WTC11 (cell line): ENCODE data around the gene RASSF8. TPM values are rescaled to one million over a fixed set of nuclear protein-coding genes. Genes with fewer than 3 reads are reported as not detected.
A peak's percentile ranks its signal among the peaks of the same experiment; 100 is the strongest.

Experiments
- ATAC-seq: fragments of 200-7000 bp; cut with Tn5 transposase; 2 replicates; pipeline ENCODE4 v1.10.0; 2021; ENCODE audit warnings: mild to moderate bottlenecking, moderate library complexity
- CTCF ChIA-PET: fragments of 300-600 bp; sonication (Branson Sonifier 250); formaldehyde crosslinking; loops from one replicate; lab custom pipeline; 2021; ENCODE audit warnings: antibody characterized with exemption; lab: Charles Lee
- POLR2A ChIA-PET: fragments of 350-600 bp; sonication (Branson Sonifier 250); formaldehyde crosslinking; loops from one replicate; lab custom pipeline; 2021; ENCODE audit warnings: antibody characterized with exemption; lab: Charles Lee
- DNase-seq: peaks from one replicate; pipeline ENCODE4 v3.0.0; 2021; ENCODE audit warnings: low spot score
- H3K27ac Mint-ChIP-seq: 2 replicates; pipeline ENCODE4 v1.8.0; 2021; ENCODE audit warnings: mixed read lengths
- H3K27me3 Mint-ChIP-seq: 2 replicates; pipeline ENCODE4 v1.8.0; 2021; ENCODE audit warnings: low read depth, mild to moderate bottlenecking, moderate library complexity, mixed read lengths
- H3K36me3 Mint-ChIP-seq: 2 replicates; pipeline ENCODE4 v1.8.0; 2021; ENCODE audit warnings: mixed read lengths
- H3K4me1 Mint-ChIP-seq: 2 replicates; pipeline ENCODE4 v1.8.0; 2022; ENCODE audit warnings: mixed read lengths
- H3K4me3 Mint-ChIP-seq: 2 replicates; pipeline ENCODE4 v1.8.0; 2021; ENCODE audit warnings: mild to moderate bottlenecking, moderate library complexity, mixed read lengths
- H3K9me3 Mint-ChIP-seq: 2 replicates; pipeline ENCODE4 v1.8.0; 2021; ENCODE audit warnings: mixed read lengths
- AFF4 ChIP-seq: sonication (generic); formaldehyde crosslinking; IDR thresholded peaks from 2 replicates; pipeline ENCODE4 v1.8.1; 2023; ENCODE audit warnings: mild to moderate bottlenecking, missing genetic modification reagents, borderline replicate concordance
- CREB1 ChIP-seq: sonication (generic); formaldehyde crosslinking; IDR thresholded peaks from 2 replicates; pipeline ENCODE4 v1.8.0; 2023; ENCODE audit warnings: mild to moderate bottlenecking, missing genetic modification reagents
- E2F5 ChIP-seq: sonication (generic); formaldehyde crosslinking; IDR thresholded peaks from 2 replicates; pipeline ENCODE4 v1.8.1; 2022; ENCODE audit warnings: mild to moderate bottlenecking, moderate library complexity, missing genetic modification reagents
- FOXK1 ChIP-seq: sonication (generic); formaldehyde crosslinking; IDR thresholded peaks from 2 replicates; pipeline ENCODE4 v1.8.0; 2022; ENCODE audit warnings: mild to moderate bottlenecking, moderate library complexity, missing genetic modification reagents
- FOXP1 ChIP-seq: sonication (generic); formaldehyde crosslinking; IDR thresholded peaks from 2 replicates; pipeline ENCODE4 v1.8.0; 2022; ENCODE audit warnings: missing genetic modification reagents, mild to moderate bottlenecking, moderate library complexity, borderline replicate concordance
- GRHL2 ChIP-seq: fragments of 250-450 bp; sonication (Bioruptor Pico); IDR thresholded peaks from 2 replicates; pipeline ENCODE4 v1.8.0; 2022; ENCODE audit warnings: mild to moderate bottlenecking, moderate library complexity; ENCODE audit not compliant: insufficient replicate concordance, severe bottlenecking
- GTF2I ChIP-seq: fragments of 250-450 bp; sonication (Bioruptor Pico); conservative IDR thresholded peaks from 2 replicates; pipeline ENCODE4 v1.4.0; 2021; ENCODE audit warnings: mild to moderate bottlenecking
- KAT7 ChIP-seq: sonication (generic); formaldehyde crosslinking; IDR thresholded peaks from 2 replicates; pipeline ENCODE4 v1.8.1; 2023; ENCODE audit warnings: missing genetic modification reagents, mild to moderate bottlenecking, borderline replicate concordance
- NFE2L1 ChIP-seq: sonication (generic); formaldehyde crosslinking; IDR thresholded peaks from 2 replicates; pipeline ENCODE4 v1.8.1; 2023; ENCODE audit warnings: missing genetic modification reagents
- NR2C2 ChIP-seq: sonication (generic); formaldehyde crosslinking; IDR thresholded peaks from 2 replicates; pipeline ENCODE4 v1.8.0; 2022; ENCODE audit warnings: mild to moderate bottlenecking, missing genetic modification reagents
- PREB ChIP-seq: sonication (generic); formaldehyde crosslinking; IDR thresholded peaks from 2 replicates; pipeline ENCODE4 v1.8.1; 2022; ENCODE audit warnings: mild to moderate bottlenecking, missing genetic modification reagents, moderate library complexity, borderline replicate concordance
- PRRX2 ChIP-seq: fragments of 250-450 bp; sonication (Bioruptor Pico); IDR thresholded peaks from 2 replicates; pipeline ENCODE4 v1.8.0; 2021; ENCODE audit warnings: mild to moderate bottlenecking
- SMAD3 ChIP-seq: sonication (generic); formaldehyde crosslinking; IDR thresholded peaks from 2 replicates; pipeline ENCODE4 v1.8.0; 2022; ENCODE audit warnings: missing genetic modification reagents, mild to moderate bottlenecking, borderline replicate concordance
- TP53 ChIP-seq: sonication (generic); formaldehyde crosslinking; IDR thresholded peaks from 2 replicates; pipeline ENCODE4 v1.8.1; 2023; ENCODE audit warnings: mild to moderate bottlenecking, missing genetic modification reagents
- USF1 ChIP-seq: sonication (generic); formaldehyde crosslinking; IDR thresholded peaks from 2 replicates; pipeline ENCODE4 v1.8.0; 2022; ENCODE audit warnings: mild to moderate bottlenecking, missing genetic modification reagents
- ZMAT4 ChIP-seq: fragments of 250-450 bp; sonication (Bioruptor Pico); IDR thresholded peaks from 2 replicates; pipeline ENCODE4 v1.9.0; 2021; ENCODE audit warnings: mild to moderate bottlenecking
- ZNF396 ChIP-seq: fragments of 250-450 bp; sonication (Bioruptor Pico); IDR thresholded peaks from 2 replicates; pipeline ENCODE4 v1.8.0; 2021; ENCODE audit warnings: mild to moderate bottlenecking, moderate library complexity, borderline replicate concordance
- ZNF416 ChIP-seq: fragments of 250-450 bp; sonication (Bioruptor Pico); IDR thresholded peaks from 2 replicates; pipeline ENCODE4 v1.9.0; 2021; ENCODE audit warnings: mild to moderate bottlenecking, inconsistent platforms
- ZNF423 ChIP-seq: fragments of 250-450 bp; sonication (Bioruptor Pico); IDR thresholded peaks from 2 replicates; pipeline ENCODE4 v2.1.2; 2022; ENCODE audit warnings: mild to moderate bottlenecking, moderate library complexity
- ZNF671 ChIP-seq: fragments of 250-450 bp; sonication (Bioruptor Pico); IDR thresholded peaks from 2 replicates; pipeline ENCODE4 v1.8.0; 2021; ENCODE audit warnings: mild to moderate bottlenecking
- total RNA-seq: library from RNA; stranded (reverse); gene quantifications from 3 replicates; pipeline ENCODE4 v1.2.3, GENCODE V29; 2021

RASSF8 gene
- total RNA-seq, 1 experiment from 2014 or later: 48.6 TPM

GRCh38 chr12:25977047-25977446, 18.6 kb downstream of the RASSF8 start:
- no peak for DNase-seq
- CTCF ChIA-PET: interaction anchor here (1.0 kb wide), 1 partner anchor 10 kb away, joined by 3 read pairs; no protein-coding TSS in a partner anchor
- H3K27me3 Mint-ChIP-seq: no peaks in the 10 kb centered on the region
- H3K4me3 Mint-ChIP-seq: no peak overlapping the region
- no peak for TF ChIP-seq ZNF396 (CRISPR knock-in tag)
- TF ChIP-seq FOXP1 (CRISPR knock-in tag): no peak
- no peak for TF ChIP-seq USF1
- no peak for TF ChIP-seq FOXK1 (CRISPR knock-in tag)
- no peak for TF ChIP-seq PREB
- no peak for TF ChIP-seq ZNF423 (CRISPR knock-in tag)
- no peak for TF ChIP-seq NR2C2 (CRISPR knock-in tag)
- no peak for TF ChIP-seq TP53 (CRISPR knock-in tag)
- TF ChIP-seq PRRX2 (CRISPR knock-in tag): no peak
- no peak for TF ChIP-seq ZMAT4 (CRISPR knock-in tag)
- no peak for TF ChIP-seq GRHL2
- TF ChIP-seq, all 79 proteins: peak for 0
- ATAC-seq: no peak
- H3K36me3 Mint-ChIP-seq: no peaks in the 10 kb centered on the region
- peaks cover 52% of the 10 kb centered on the region for H3K4me1 Mint-ChIP-seq
- POLR2A ChIA-PET: no interaction called here
- H3K9me3 Mint-ChIP-seq: no peaks in the 10 kb centered on the region
- H3K27ac Mint-ChIP-seq: no peak overlapping the region

GRCh38 chr12:25979059-25979458, 20.6 kb downstream of the RASSF8 start:
- Mint-ChIP-seq H3K36me3 (no peaks in the 10 kb centered on the region), H3K27ac (0 out of 2 replicates have a peak overlapping the region, but pooled peaks have one; percentile 2), H3K4me3 (no peak overlapping the region), H3K9me3 (no peaks in the 10 kb centered on the region), H3K27me3 (no peaks in the 10 kb centered on the region), H3K4me1 (peaks cover 48% of the 10 kb centered on the region)
- TF ChIP-seq ZNF671 (CRISPR knock-in tag): no peak
- no peak for TF ChIP-seq E2F5 (CRISPR knock-in tag)
- no peak for TF ChIP-seq KAT7
- no peak for TF ChIP-seq ZNF396 (CRISPR knock-in tag)
- no peak for TF ChIP-seq AFF4 (CRISPR knock-in tag)
- POLR2A ChIA-PET: no interaction called here
- DNase-seq (no peak), ATAC-seq (peak; percentile 56)
- CTCF ChIA-PET: interaction anchor here (1.6 kb wide), 1 partner anchor 20 kb away, joined by 6 read pairs; the partner anchor contains the start of gene RASSF8

- H3K36me3 Mint-ChIP-seq: no peaks in the 10 kb centered on the region
- ATAC-seq (peak; percentile 55), DNase-seq (no peak)
- ChIA-PET POLR2A (no interaction called here), CTCF (interaction anchor here (1.6 kb wide), 1 partner anchor 20 kb away, joined by 6 read pairs; the partner anchor contains the start of gene RASSF8)
- no peak overlapping the region for H3K4me3 Mint-ChIP-seq
- no peaks in the 10 kb centered on the region for H3K27me3 Mint-ChIP-seq
- TF ChIP-seq AFF4 (CRISPR knock-in tag): no peak
- no peak for TF ChIP-seq CREB1
- no peak for TF ChIP-seq KAT7
- no peak for TF ChIP-seq SMAD3 (CRISPR knock-in tag)
- no peak for TF ChIP-seq TP53 (CRISPR knock-in tag)
- no peak for TF ChIP-seq FOXP1 (CRISPR knock-in tag)
- TF ChIP-seq PRRX2 (CRISPR knock-in tag): no peak
- no peak for TF ChIP-seq GTF2I (CRISPR knock-in tag)
- TF ChIP-seq ZNF416 (CRISPR knock-in tag): no peak
- TF ChIP-seq ZNF423 (CRISPR knock-in tag): no peak
- TF ChIP-seq NFE2L1 (CRISPR knock-in tag): no peak
- 0 out of 2 replicates have a peak overlapping the region, but pooled peaks have one; percentile 17 for H3K27ac Mint-ChIP-seq
- no peaks in the 10 kb centered on the region for H3K9me3 Mint-ChIP-seq
- peaks cover 49% of the 10 kb centered on the region for H3K4me1 Mint-ChIP-seq
Observed at GRCh38 chr12:25979563-25979962, 21.1 kb downstream of the RASSF8 start.
